Stimulated activated memory B cell treated with anti-CD40 and anti-IgM and Interleukin-4, amounts not matched to agents 10 μg/mL and 1 μg/mL and 100 μg/mL, for 72 hours (primary cell): ENCODE results near the gene PGK1.
A peak's percentile ranks its signal among the peaks of the same experiment; 100 is the strongest.
"Not testable (repeated sequence)": the region's sequence is repeated elsewhere in the genome, so short reads cannot be mapped to it uniquely, and the experiment has no call there.

Experiments
- ATAC-seq: fragments of 150-1000 bp; cut with Tn5 transposase; 2 replicates; pipeline ENCODE4 v1.10.0; 2021
- H3K27ac Mint-ChIP-seq: one replicate; pipeline ENCODE4 v1.8.0; 2022; ENCODE audit warnings: mild to moderate bottlenecking, mixed read lengths
- H3K27me3 Mint-ChIP-seq: one replicate; pipeline ENCODE4 v1.8.0; 2022; ENCODE audit warnings: mixed read lengths
- H3K36me3 Mint-ChIP-seq: one replicate; pipeline ENCODE4 v1.8.0; 2022; ENCODE audit warnings: mixed read lengths
- H3K4me1 Mint-ChIP-seq: one replicate; pipeline ENCODE4 v1.8.0; 2022; ENCODE audit warnings: mixed read lengths
- H3K4me3 Mint-ChIP-seq: one replicate; pipeline ENCODE4 v1.8.0; 2022; ENCODE audit warnings: mild to moderate bottlenecking, moderate library complexity, mixed read lengths
- H3K9me3 Mint-ChIP-seq: one replicate; pipeline ENCODE4 v1.8.0; 2022; ENCODE audit warnings: mixed read lengths

PGK1 gene

DNA sequence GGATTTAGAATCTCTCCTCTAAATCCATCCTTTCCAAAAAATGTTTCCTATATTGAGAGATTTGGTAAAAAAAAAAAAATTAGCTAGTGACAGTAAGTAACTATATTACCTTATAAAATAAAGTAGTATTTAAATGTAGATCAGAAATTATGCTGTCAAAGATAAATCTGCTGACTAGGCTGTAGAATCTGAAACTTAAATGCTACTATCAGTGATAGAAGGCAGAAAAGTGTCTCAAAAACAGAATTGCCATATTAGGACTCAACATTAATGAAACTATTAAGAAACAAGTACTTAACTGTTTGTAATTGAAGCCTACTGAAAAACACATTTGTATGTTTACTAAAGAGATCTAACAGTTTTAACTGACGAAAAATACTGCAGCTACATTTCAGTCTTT lies 27.1 kb downstream of the PGK1 start:
- peak overlapping the region; percentile 12 for H3K27ac Mint-ChIP-seq
- H3K27me3 Mint-ChIP-seq = no peaks in the 10 kb centered on the region
- H3K36me3 Mint-ChIP-seq = peaks cover 10% of the 10 kb centered on the region

DNA sequence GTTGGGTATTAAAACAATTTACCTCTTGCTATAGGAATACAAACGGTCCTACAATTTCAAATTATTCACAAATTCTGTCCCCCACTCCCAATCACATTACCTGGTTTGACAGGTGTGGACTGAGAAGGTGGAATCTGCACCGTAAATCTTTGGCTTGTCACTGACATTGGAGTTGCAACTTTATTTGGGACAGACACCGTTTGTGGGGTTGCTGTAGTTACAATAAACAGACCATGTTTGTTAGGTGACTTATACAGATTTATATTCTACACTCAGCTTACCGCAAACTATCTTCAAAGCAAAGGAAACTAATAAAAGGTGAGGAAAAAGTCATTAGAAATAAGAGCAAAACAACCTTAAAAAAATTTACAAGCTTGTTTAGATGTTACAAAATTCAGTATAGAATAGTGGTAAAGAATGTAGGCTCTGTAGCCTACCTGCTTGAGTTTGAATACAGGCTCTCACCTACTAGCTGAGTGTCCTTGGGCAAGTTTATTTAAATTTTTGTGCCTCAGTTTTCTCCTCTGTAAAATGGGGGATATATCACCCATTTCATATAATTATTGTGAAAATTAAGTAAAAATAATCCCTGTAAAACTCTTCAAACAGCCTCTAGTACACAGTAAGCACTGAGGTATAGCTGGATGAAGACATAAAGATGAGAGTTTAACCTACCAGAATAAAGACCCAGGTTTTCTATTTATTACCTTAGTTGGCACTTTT lies 29.4 kb downstream of the PGK1 start:
- H3K4me3 Mint-ChIP-seq = no peak overlapping the region
- H3K4me1 Mint-ChIP-seq = no peaks in the 10 kb centered on the region
- peaks cover 5% of the 10 kb centered on the region for H3K36me3 Mint-ChIP-seq
- no peak for ATAC-seq
- no peak overlapping the region for H3K27ac Mint-ChIP-seq
- no peaks in the 10 kb centered on the region for H3K9me3 Mint-ChIP-seq
- no peaks in the 10 kb centered on the region for H3K27me3 Mint-ChIP-seq

More for the DNA sequence above, 27.1 kb downstream of the PGK1 start:
- ATAC-seq = no peak
- Mint-ChIP-seq H3K4me1 (no peaks in the 10 kb centered on the region), H3K4me3 (no peak overlapping the region), H3K9me3 (no peaks in the 10 kb centered on the region)

DNA sequence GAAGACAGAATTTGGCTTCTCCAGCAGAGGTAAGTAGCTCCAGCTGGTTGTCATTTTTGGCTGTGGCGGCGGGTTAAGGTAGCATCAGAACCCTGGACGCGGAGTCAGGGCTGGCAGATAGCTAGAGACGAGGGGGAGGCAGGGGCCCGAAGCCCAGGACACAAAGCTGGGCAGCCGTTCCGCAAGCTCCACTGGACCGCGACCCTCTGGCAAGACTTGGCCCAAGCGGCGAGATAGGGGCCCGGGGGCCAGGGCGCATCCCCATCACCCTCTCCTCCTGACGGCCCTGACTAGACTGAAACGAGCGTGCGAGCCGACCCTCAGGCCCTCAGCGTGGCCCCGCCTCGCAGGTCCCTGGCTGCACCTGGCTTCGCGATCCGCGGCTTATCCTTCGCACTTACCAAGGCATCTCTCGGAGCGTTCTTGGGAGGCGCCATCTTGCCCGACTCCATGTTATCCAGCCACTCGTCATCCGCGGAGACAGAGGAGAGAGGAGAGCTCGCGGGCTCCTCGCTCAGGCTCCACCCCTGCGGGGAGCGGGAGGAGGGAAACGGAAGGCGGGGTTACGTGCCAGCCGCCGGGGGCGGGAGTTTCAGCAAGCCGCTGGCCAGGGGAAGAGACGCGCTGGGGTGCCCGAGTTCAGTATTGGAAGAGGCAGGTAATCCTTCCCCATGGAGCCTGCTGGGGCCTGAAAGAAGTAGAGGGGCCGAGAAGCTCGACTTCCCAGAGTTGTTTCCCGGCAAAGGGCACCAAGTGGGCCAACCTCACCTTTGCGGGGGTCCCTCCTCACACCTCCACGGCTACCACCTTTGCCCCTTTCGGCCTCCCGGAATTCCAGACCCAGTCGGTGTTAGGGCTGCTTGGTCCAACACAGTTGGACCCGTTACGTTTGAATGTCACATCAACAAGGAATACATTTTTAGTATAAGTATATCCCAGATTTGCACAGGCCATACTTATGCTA lies 35.4 kb downstream of the PGK1 start, which contains the start of gene TAF9B:
Gene TAF9B, minus strand, starts transcription at position 491 of the 964 bp plus-strand sequence. Its CDS starts 39 bp downstream, at position 452.
- H3K4me3 Mint-ChIP-seq = peak within 1 kb of the TSS; percentile 93
- no peaks in the 10 kb centered on the region for H3K27me3 Mint-ChIP-seq
- H3K4me1 Mint-ChIP-seq = peaks cover 7% of the 10 kb centered on the region
- ATAC-seq = peak; percentile 98
- H3K27ac Mint-ChIP-seq = peak within 1 kb of the TSS; percentile 88
- no peaks in the 10 kb centered on the region for H3K36me3 Mint-ChIP-seq
- H3K9me3 Mint-ChIP-seq = no peaks in the 10 kb centered on the region

DNA sequence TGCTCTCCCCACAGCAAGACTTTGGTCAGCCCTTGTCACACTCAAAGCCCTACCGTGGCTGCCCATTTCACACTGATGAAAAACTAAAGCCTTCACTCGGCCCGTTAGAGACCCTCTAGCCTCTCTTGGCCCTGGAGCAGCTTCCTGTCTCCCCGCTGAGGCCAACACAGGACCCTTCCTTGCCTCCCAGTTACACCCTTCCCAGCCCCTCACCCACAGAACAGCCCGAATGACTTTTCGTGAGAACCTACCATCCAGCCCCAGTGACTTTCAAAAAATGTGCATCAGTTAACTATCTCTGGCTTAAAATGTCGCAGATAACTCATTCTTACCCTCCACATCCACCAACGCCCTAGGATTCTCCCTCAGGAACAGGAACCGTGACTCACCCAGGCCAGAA lies 36.2 kb downstream of the PGK1 start:
- ATAC-seq = no peak
- no peaks in the 10 kb centered on the region for H3K27me3 Mint-ChIP-seq
- no peaks in the 10 kb centered on the region for H3K9me3 Mint-ChIP-seq
- peak overlapping the region; percentile 93 for H3K4me3 Mint-ChIP-seq
- H3K4me1 Mint-ChIP-seq = peaks cover 7% of the 10 kb centered on the region
- H3K27ac Mint-ChIP-seq = peak overlapping the region; percentile 88
- no peaks in the 10 kb centered on the region for H3K36me3 Mint-ChIP-seq

DNA sequence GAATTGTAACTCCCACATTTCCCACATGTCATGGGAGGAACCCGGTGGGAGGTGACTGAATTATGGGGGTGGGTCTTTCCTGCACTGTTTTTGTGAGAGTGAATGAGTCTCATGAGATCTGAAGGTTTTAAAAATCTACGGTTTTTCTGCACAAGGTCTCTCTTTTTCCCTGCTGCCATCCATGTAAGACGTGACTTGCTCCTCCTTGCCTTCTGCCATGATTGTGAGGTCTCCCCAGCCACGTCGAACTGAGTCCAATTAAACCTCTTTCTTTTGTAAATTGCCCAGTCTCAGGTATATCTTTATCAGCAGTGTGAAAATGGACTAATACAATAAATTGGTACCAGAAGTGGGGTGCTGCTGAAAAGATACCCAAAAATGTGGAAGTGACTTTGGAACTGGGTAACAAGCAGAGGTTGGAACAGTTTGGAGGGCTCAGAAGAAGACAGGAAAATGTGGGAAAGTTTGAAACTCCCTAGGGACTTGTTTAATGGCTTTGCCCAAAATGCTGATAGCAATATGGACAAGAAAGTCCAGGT lies 43.0 kb downstream of the PGK1 start:
- H3K27me3 Mint-ChIP-seq, H3K4me1 Mint-ChIP-seq, H3K36me3 Mint-ChIP-seq, H3K9me3 Mint-ChIP-seq, ATAC-seq, H3K27ac Mint-ChIP-seq, H3K4me3 Mint-ChIP-seq: not testable (repeated sequence)

DNA sequence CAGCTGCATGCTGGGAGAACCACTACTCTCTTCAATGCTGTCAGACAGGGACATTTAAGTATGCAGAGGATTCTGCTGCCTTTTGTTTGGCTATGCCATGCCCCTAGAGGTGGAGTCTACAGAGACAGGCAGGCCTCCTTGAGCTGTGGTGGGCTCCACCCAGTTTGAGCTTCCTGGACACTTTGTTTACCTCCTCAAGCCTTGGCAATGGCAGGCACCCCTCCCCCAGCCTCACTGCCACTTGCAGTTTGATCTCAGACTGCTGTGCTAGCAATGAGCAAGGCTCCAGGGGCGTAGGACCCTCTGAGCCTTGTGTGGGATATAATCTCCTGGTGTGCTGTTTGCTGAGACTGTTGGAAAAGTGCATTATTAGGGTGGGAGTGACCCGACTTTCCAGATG lies 53.3 kb downstream of the PGK1 start:
- H3K4me1 Mint-ChIP-seq, H3K27me3 Mint-ChIP-seq, H3K4me3 Mint-ChIP-seq, ATAC-seq, H3K27ac Mint-ChIP-seq, H3K36me3 Mint-ChIP-seq, H3K9me3 Mint-ChIP-seq: not testable (repeated sequence)

DNA sequence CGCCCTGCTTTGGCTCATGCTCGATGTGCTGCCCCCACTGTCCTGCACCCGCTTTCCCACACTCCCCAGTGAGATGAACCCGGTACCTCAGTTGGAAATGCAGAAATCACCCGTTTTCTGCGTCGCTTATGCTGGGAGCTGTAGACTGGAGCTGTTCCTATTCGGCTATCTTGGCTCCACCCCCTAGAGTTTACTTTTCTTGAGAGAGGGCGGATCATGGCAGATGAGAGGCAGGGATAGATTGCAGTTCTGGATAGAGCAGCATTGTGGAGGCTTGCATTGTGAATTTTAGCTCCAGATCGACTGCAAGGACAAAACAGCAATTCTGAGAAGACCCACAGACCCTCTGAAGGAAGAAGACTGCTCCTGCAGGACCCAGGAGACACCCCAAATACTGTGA lies 53.8 kb downstream of the PGK1 start:
- not testable (repeated sequence) for H3K27ac Mint-ChIP-seq, ATAC-seq, H3K9me3 Mint-ChIP-seq, H3K27me3 Mint-ChIP-seq, H3K4me3 Mint-ChIP-seq, H3K36me3 Mint-ChIP-seq, H3K4me1 Mint-ChIP-seq

DNA sequence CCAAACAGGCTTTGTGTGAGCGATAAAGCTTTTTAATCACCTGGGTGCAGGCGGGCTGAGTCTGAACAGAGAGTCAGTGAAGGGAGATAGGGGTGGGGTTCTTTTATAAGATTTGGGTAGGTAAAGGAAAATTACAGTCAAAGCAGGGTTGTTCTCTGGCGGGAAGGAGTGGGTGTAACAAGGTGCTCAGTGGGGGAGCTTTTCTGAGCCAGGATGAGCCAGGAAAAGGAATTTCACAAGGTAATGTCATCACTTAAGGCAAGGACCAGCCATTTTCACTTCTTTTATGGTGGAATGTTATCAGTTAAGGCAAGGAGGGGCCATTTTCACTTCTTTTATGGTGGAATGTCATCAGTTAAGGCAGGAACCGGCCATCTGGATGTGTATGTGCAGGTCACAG lies 56.7 kb downstream of the PGK1 start:
- ATAC-seq, H3K9me3 Mint-ChIP-seq, H3K27ac Mint-ChIP-seq, H3K4me1 Mint-ChIP-seq, H3K36me3 Mint-ChIP-seq, H3K27me3 Mint-ChIP-seq, H3K4me3 Mint-ChIP-seq: not testable (repeated sequence)

DNA sequence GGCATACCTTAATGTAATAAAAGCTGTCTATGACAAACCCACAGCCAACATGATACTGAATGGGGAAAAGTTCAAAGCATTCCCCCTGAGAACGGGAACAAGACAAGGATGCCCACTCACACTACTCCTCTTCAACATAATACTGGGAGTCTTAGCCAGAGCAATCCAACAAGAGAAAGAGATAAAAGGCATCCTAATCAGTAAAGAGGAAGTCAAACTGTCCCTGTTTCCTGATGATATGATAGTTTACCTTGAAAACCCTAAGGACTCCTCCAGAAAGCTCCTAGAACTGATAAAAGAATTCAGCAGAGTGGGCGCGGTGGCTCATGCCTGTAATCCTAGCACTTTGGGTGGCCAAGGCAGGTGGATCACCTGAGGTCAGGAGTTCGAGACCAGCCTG lies 59.1 kb downstream of the PGK1 start:
- not testable (repeated sequence) for H3K9me3 Mint-ChIP-seq, ATAC-seq, H3K4me3 Mint-ChIP-seq, H3K27ac Mint-ChIP-seq, H3K36me3 Mint-ChIP-seq, H3K27me3 Mint-ChIP-seq, H3K4me1 Mint-ChIP-seq

DNA sequence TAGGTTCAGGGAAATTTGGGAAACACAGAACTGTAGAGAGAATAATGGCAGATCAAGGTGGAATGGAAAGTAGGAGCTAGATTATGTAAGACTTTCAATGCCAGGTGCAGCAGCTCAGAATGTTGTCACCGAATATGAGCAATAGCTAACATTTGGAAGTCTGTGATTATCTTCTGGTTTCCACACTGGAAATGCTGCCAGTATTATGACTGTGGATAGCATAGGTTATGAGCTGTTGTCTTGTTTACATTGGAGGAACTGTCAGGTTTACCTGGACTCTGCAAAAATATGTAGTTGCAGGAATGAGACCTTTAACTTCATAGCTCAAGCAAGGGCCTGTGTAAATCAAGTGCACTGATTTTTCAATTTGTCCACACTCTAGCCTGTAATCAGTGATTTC lies 61.4 kb downstream of the PGK1 start:
- H3K27me3 Mint-ChIP-seq = no peaks in the 10 kb centered on the region
- peaks cover 6% of the 10 kb centered on the region for H3K4me1 Mint-ChIP-seq
- no peak overlapping the region for H3K27ac Mint-ChIP-seq
- H3K9me3 Mint-ChIP-seq = no peaks in the 10 kb centered on the region
- H3K36me3 Mint-ChIP-seq = no peaks in the 10 kb centered on the region
- H3K4me3 Mint-ChIP-seq = no peak overlapping the region
- no peak for ATAC-seq

DNA sequence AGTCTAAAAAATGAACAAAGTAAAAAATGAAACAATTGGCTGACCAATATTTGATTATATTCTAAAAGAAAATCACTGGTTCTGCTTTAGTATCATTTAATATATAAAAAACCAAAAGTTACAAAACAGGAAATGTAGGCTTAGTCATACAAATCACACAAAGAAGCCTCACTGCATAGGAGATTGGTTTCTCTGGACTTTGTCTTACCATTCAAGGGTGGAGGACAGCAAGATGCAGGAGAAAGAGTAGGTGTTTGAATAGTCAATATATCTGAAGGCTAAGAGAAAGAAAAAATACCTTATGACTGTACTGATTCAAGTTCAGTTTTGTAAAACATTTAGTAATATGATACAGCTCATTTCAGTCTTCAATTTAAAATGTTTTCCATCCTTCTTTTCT lies 64.0 kb downstream of the PGK1 start:
- Mint-ChIP-seq H3K27ac (no peak overlapping the region), H3K27me3 (no peaks in the 10 kb centered on the region)
- ATAC-seq = no peak

More for the DNA sequence above, 64.0 kb downstream of the PGK1 start:
- Mint-ChIP-seq H3K4me1 (no peaks in the 10 kb centered on the region), H3K36me3 (no peaks in the 10 kb centered on the region), H3K9me3 (no peaks in the 10 kb centered on the region), H3K4me3 (no peak overlapping the region)
